H9 (cell line): Measurements from ENCODE around the gene ARRB1. TPM values are rescaled to one million over a fixed set of nuclear protein-coding genes. Genes with fewer than 3 reads are reported as not detected.

Experiments
- DNase-seq: peaks from one replicate; pipeline ENCODE4 v3.0.0-alpha.2; 2017
- H2AFZ ChIP-seq: one replicate; pipeline ENCODE4 v1.6.1; 2013; ENCODE audit warnings: mild to moderate bottlenecking, low read length, control low read depth, moderate library complexity
- H2AK5ac ChIP-seq: 2 replicates; pipeline ENCODE4 v1.6.1; 2013; ENCODE audit warnings: low read length, control low read depth, mixed read lengths; ENCODE audit not compliant: insufficient read length
- H2BK120ac ChIP-seq: one replicate; pipeline ENCODE4 v1.6.1; 2013; ENCODE audit warnings: low read depth, mild to moderate bottlenecking, low read length, control low read depth, inconsistent platforms; ENCODE audit not compliant: poor library complexity, severe bottlenecking
- H2BK12ac ChIP-seq: 2 replicates; pipeline ENCODE4 v1.6.1; 2013; ENCODE audit warnings: low read length, control low read depth, mixed read lengths, low read depth; ENCODE audit not compliant: insufficient read length
- H2BK15ac ChIP-seq: 2 replicates; pipeline ENCODE4 v1.6.1; 2013; ENCODE audit warnings: low read depth, low read length, control low read depth
- H2BK20ac ChIP-seq: one replicate; pipeline ENCODE4 v1.6.1; 2013; ENCODE audit warnings: low read depth, mild to moderate bottlenecking, low read length, control low read depth, inconsistent platforms; ENCODE audit not compliant: poor library complexity, severe bottlenecking
- H2BK5ac ChIP-seq: 2 replicates; pipeline ENCODE4 v1.6.1; 2013; ENCODE audit warnings: low read length, control low read depth, mixed read lengths; ENCODE audit not compliant: insufficient read length
- H3K14ac ChIP-seq: 2 replicates; pipeline ENCODE4 v1.6.1; 2013; ENCODE audit warnings: low read length, control low read depth; ENCODE audit not compliant: insufficient read depth
- H3K18ac ChIP-seq: 2 replicates; pipeline ENCODE4 v1.6.1; 2013; ENCODE audit warnings: low read depth, mild to moderate bottlenecking, mixed read lengths, low read length, control low read depth; ENCODE audit not compliant: insufficient read length
- H3K23ac ChIP-seq: 2 replicates; pipeline ENCODE4 v1.6.1; 2013; ENCODE audit warnings: low read length, control low read depth, mixed read lengths, low read depth; ENCODE audit not compliant: insufficient read length
- H3K23me2 ChIP-seq: 2 replicates; pipeline ENCODE4 v1.6.1; 2013; ENCODE audit warnings: low read depth, mild to moderate bottlenecking, mixed read lengths, low read length, control low read depth; ENCODE audit not compliant: insufficient read length, poor library complexity, severe bottlenecking
- H3K27ac ChIP-seq: 2 replicates; pipeline ENCODE4 v1.5.1; 2013; ENCODE audit warnings: low read length, control low read depth, mixed read lengths, low read depth; ENCODE audit not compliant: insufficient read length
- H3K27me3 ChIP-seq: 2 replicates; pipeline ENCODE4 v1.6.1; 2013; ENCODE audit warnings: low read length, control low read depth, inconsistent platforms; ENCODE audit not compliant: insufficient read depth
- H3K4ac ChIP-seq: 2 replicates; pipeline ENCODE4 v1.6.1; 2013; ENCODE audit warnings: low read depth, mild to moderate bottlenecking, control low read depth, inconsistent platforms, low read length, moderate library complexity
- H3K4me1 ChIP-seq: 2 replicates; pipeline ENCODE4 v1.6.1; 2013; ENCODE audit warnings: low read length, control low read depth, inconsistent platforms; ENCODE audit not compliant: insufficient read depth
- H3K4me2 ChIP-seq: 2 replicates; pipeline ENCODE4 v1.6.1; 2013; ENCODE audit warnings: low read length, control low read depth, mixed read lengths; ENCODE audit not compliant: insufficient read length, insufficient read depth
- H3K56ac ChIP-seq: 2 replicates; pipeline ENCODE4 v1.6.1; 2013; ENCODE audit warnings: low read depth, mild to moderate bottlenecking, mixed read lengths, low read length, control low read depth; ENCODE audit not compliant: insufficient read length
- H3K79me1 ChIP-seq: 2 replicates; pipeline ENCODE4 v1.6.1; 2013; ENCODE audit warnings: low read depth, mild to moderate bottlenecking, moderate library complexity, low read length, control low read depth, inconsistent platforms; ENCODE audit not compliant: insufficient read depth, poor library complexity, severe bottlenecking
- H3K79me2 ChIP-seq: 2 replicates; pipeline ENCODE4 v1.6.1; 2013; ENCODE audit warnings: low read length, control low read depth, inconsistent platforms; ENCODE audit not compliant: insufficient read depth
- H3K9ac ChIP-seq: 2 replicates; pipeline ENCODE4 v1.6.1; 2013; ENCODE audit warnings: low read length, control low read depth, mixed read lengths; ENCODE audit not compliant: insufficient read length; ENCODE audit errors: extremely low read depth
- H3K9me3 ChIP-seq: one replicate; pipeline ENCODE4 v1.6.1; 2013; ENCODE audit warnings: low read depth, low read length, inconsistent platforms; ENCODE audit not compliant: control insufficient read depth
- H3T11ph ChIP-seq: one replicate; pipeline ENCODE4 v1.6.1; 2013; ENCODE audit warnings: mild to moderate bottlenecking, low read length, control low read depth, inconsistent platforms
- H4K20me1 ChIP-seq: one replicate; pipeline ENCODE4 v1.6.1; 2013; ENCODE audit not compliant: control insufficient read depth, insufficient read length, insufficient read depth
- H4K5ac ChIP-seq: 2 replicates; pipeline ENCODE4 v1.6.1; 2013; ENCODE audit warnings: low read depth, mild to moderate bottlenecking, mixed read lengths, low read length, control low read depth; ENCODE audit not compliant: insufficient read length
- H4K8ac ChIP-seq: replicated peaks from 2 replicates; pipeline ENCODE4 v1.6.1; 2013; ENCODE audit warnings: low read length, control low read depth, mixed read lengths, low read depth; ENCODE audit not compliant: insufficient read length
- H4K91ac ChIP-seq: 2 replicates; pipeline ENCODE4 v1.6.1; 2013; ENCODE audit warnings: low read depth, mild to moderate bottlenecking, moderate library complexity, mixed read lengths, low read length, control low read depth; ENCODE audit not compliant: insufficient read length
- H3K27ac Mint-ChIP-seq, 3 experiments: 2 replicates in 2 of 3; 3 replicates in 1 of 3; pipeline ENCODE4 v1.8.0; 2020 to 2021; ENCODE audit warnings: mixed read lengths in 3 of 3, mild to moderate bottlenecking in 1 of 3, moderate library complexity in 1 of 3
- H3K27me3 Mint-ChIP-seq: 2 replicates; pipeline ENCODE4 v1.8.0; 2021; ENCODE audit warnings: low read depth, mild to moderate bottlenecking, moderate library complexity, mixed read lengths
- H3K36me3 Mint-ChIP-seq, 3 experiments: 2 replicates in 2 of 3; 3 replicates in 1 of 3; pipeline ENCODE4 v1.8.0; 2020 to 2021; ENCODE audit warnings: low read depth in 3 of 3, mixed read lengths in 3 of 3; ENCODE audit not compliant: insufficient read depth in 1 of 3
- H3K4me1 Mint-ChIP-seq, 2 experiments: 2 replicates each; pipeline ENCODE4 v1.8.0; 2020; ENCODE audit warnings: mixed read lengths in 2 of 2
- H3K4me3 Mint-ChIP-seq, 2 experiments: 2 replicates in 1 of 2; 3 replicates in 1 of 2; pipeline ENCODE4 v1.8.0; 2020 to 2021; ENCODE audit warnings: mild to moderate bottlenecking in 2 of 2, mixed read lengths in 2 of 2, moderate library complexity in 1 of 2
- H3K9me3 Mint-ChIP-seq, 2 experiments: 2 replicates in 1 of 2; 3 replicates in 1 of 2; pipeline ENCODE4 v1.8.0; 2020; ENCODE audit warnings: mild to moderate bottlenecking in 2 of 2, mixed read lengths in 2 of 2, moderate library complexity in 1 of 2
- WGBS: extraction: QIAGEN DNeasy Blood & Tissue Kit; methylation state at CpG from one replicate; pipeline ENCODE4 v1.1.7; 2013; ENCODE audit warnings: missing lambda C conversion rate, low lambda C conversion rate, mixed read lengths; ENCODE audit not compliant: insufficient read length; ENCODE audit errors: extremely low coverage; 5-methylcytosine and 5-hydroxymethylcytosine counted together
- total RNA-seq: library from RNA; stranded (reverse); gene quantifications from 2 replicates; pipeline ENCODE4 v1.2.1, GENCODE V29; 2021
- TF ChIP-seq, protein P1 (sequence below): fragments of 200-600 bp; sonication (generic); conservative IDR thresholded peaks from 3 replicates; pipeline ENCODE4 v1.8.0; 2021; ENCODE audit warnings: antibody characterized with exemption, mild to moderate bottlenecking

The ARRB1 gene
- total RNA-seq, 1 experiment from 2014 or later: 20.6 TPM

DNA sequence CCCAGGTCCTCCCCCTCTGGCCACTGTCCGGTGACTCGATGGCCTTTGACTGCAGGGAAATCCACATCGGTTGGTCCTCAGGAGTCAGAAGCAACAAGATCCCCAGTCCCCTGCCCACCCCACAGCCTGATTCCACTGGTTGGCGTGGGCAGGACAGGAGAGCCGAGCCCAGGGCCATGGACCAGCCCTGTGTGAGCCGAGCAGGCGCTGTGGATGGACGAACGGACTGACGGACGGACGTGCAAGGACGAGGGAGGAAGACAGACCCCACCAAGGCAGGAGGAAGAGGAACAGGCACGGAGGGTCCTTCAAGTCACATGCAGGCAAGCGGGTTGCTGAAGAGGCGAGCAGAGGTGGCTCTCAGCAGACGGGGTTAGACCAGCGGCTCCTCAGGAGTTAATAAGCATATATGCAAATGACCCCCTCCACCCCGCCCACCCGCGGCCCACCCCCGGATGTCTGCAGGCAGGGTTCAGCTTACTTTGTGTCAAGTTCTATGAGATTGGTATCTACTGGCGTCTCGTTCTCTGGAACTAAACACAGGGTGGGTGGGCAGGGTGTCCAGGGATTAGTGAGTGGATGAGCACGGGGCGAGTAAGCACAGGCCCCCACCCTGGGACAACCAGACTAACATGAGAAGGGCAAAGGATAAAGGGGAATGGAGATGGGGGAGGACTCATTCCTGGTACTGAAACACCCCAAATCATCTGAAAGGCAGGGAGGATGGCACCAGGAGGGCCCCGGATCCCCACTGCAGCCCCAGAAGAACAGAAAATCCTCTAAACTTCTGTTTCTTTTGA, 84.1 kb downstream of the ARRB1 start:
- Histone ChIP-seq H2BK5ac (no peak overlapping the region), H3K4me1 (peaks cover 2% of the 10 kb centered on the region; the same call in 1 of the 2 replicates), H4K5ac (no peak overlapping the region), H3K14ac (no peak overlapping the region), H2BK120ac (no peak overlapping the region), H3K79me1 (no peaks in the 10 kb centered on the region), H2AFZ (no peak overlapping the region), H3K23me2 (peaks cover 4% of the 10 kb centered on the region), H3K79me2 (no peaks in the 10 kb centered on the region), H3T11ph (no peak overlapping the region), H3K4me2 (no peak overlapping the region), H2AK5ac (no peak overlapping the region), H2BK15ac (no peak overlapping the region), H2BK12ac (no peak overlapping the region), H3K23ac (no peak overlapping the region), H3K56ac (no peak overlapping the region), H4K91ac (no peak overlapping the region), H3K4ac (no peak overlapping the region), H3K9me3 (no peaks in the 10 kb centered on the region), H4K8ac (no peak overlapping the region), H4K20me1 (no peaks in the 10 kb centered on the region), H3K27ac (no peak overlapping the region), H3K18ac (no peak overlapping the region), H2BK20ac (no peak overlapping the region), H3K9ac (no peak overlapping the region), H3K27me3 (no peaks in the 10 kb centered on the region)
- WGBS: no CpG with 5 or more reads among the region's 27 CpGs
- Mint-ChIP-seq H3K4me3 (no peak overlapping the region; a peak in 2 of 5 replicates), H3K4me1 (peaks cover 4 to 6% of the 10 kb centered on the region in 2 experiments), H3K27me3 (peaks cover 2% of the 10 kb centered on the region), H3K36me3 (peaks cover 0 to 3% (median 0%) of the 10 kb centered on the region in 3 experiments; a peak in 1 of 7 replicates), H3K9me3 (no peaks in the 10 kb centered on the region), H3K27ac (no peak overlapping the region)
- no peak for DNase-seq
- TF ChIP-seq, protein P1, sequence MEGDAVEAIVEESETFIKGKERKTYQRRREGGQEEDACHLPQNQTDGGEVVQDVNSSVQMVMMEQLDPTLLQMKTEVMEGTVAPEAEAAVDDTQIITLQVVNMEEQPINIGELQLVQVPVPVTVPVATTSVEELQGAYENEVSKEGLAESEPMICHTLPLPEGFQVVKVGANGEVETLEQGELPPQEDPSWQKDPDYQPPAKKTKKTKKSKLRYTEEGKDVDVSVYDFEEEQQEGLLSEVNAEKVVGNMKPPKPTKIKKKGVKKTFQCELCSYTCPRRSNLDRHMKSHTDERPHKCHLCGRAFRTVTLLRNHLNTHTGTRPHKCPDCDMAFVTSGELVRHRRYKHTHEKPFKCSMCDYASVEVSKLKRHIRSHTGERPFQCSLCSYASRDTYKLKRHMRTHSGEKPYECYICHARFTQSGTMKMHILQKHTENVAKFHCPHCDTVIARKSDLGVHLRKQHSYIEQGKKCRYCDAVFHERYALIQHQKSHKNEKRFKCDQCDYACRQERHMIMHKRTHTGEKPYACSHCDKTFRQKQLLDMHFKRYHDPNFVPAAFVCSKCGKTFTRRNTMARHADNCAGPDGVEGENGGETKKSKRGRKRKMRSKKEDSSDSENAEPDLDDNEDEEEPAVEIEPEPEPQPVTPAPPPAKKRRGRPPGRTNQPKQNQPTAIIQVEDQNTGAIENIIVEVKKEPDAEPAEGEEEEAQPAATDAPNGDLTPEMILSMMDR: no peak
